Astrocyte of the spinal cord (primary cell): ENCODE data around the gene CUBN.

ENCODE experiments used
- DNase-seq: peaks from one replicate; pipeline ENCODE4 v3.0.0; 2011; ENCODE audit warnings: low read depth, low spot score
- H3K4me3 ChIP-seq: 2 replicates; pipeline ENCODE4 v1.5.1; 2011; ENCODE audit warnings: low read depth, mild to moderate bottlenecking, low read length, moderate library complexity
- in situ Hi-C: cut with HindIII; loops from 2 replicates; pipeline ENCODE4 v1.10.0; 2017; ENCODE audit warnings: low sequenced_read_pairs
- TF ChIP-seq, protein P1 (sequence below): IDR thresholded peaks from 2 replicates; pipeline ENCODE4 v1.5.1; 2012; ENCODE audit warnings: low read depth, mild to moderate bottlenecking, low read length, inconsistent platforms

Gene CUBN

DNA sequence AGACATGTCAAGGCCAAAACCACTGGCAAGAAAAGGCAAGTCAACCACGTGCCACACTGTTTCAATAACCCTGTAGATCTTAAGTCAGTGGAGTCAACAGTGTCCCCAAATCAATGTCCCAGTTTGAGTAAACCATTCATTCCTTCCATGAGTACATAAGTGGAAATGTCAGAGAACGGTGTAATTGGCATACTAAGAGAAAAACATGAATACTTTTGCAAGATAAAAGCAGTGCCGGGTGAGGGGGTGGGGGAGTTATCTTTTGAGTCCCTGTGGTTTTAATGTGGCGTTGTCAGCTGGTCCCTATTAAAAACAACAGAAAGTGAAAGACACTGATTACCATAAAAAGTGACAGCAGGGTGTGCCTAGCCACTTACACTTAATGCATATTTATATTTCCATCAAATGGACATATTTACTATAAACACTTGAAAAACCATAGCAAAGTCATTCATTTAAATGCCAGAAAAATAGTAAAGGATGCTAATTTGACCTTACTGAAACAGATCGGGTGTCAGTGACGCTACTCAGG is 350.2 kb downstream of the CUBN start:
- no peak overlapping the region for H3K4me3 ChIP-seq
- in situ Hi-C loops, result no loop called here
- DNase-seq, result no peak
- TF ChIP-seq, protein P1, sequence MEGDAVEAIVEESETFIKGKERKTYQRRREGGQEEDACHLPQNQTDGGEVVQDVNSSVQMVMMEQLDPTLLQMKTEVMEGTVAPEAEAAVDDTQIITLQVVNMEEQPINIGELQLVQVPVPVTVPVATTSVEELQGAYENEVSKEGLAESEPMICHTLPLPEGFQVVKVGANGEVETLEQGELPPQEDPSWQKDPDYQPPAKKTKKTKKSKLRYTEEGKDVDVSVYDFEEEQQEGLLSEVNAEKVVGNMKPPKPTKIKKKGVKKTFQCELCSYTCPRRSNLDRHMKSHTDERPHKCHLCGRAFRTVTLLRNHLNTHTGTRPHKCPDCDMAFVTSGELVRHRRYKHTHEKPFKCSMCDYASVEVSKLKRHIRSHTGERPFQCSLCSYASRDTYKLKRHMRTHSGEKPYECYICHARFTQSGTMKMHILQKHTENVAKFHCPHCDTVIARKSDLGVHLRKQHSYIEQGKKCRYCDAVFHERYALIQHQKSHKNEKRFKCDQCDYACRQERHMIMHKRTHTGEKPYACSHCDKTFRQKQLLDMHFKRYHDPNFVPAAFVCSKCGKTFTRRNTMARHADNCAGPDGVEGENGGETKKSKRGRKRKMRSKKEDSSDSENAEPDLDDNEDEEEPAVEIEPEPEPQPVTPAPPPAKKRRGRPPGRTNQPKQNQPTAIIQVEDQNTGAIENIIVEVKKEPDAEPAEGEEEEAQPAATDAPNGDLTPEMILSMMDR, result no peak

DNA sequence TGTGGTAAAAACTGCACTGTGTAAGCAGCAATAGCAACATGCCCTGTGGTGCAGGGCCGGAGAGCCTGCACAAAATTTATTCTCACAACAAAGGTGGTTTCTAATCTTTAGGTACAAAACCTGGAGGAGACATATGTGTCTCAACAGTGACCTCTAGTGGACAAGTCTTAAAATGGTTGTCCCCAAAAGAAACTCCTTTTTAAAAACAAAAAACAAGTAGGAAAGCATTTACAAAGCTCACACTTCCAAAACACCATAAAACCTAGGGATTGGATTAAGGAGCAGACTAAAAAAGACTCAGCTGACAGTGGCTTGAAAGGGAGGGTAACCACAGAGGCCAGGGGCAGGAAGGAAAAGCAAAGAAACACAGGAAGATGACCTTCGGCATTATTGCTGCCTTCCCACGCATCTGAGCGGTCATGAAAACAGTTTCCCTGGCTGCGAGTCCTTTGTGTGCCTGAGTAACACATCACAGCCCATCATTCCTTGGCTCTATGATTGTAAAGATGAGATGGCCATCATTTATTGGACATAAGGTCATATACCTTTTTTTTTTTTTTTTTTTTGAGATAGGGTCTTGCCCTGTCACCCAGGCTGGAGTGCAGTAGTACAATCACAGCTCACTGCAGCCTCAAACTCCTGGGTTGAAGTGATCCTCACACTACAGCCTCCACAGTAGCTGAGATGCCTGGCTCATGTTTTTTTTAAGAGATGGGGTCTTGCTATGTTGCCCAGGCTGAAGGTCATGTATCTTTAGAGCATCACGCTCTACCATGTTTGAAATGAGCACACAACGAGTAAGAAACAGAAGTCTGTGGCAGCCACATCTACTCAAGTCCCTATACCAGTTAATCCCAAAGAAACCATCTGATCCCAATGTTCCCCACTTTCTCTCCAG is 351.9 kb downstream of the CUBN start:
- TF ChIP-seq, protein P1, result peak; percentile 56
- in situ Hi-C loops, result no loop called here
- peak; percentile 60 for DNase-seq
- no peak overlapping the region for H3K4me3 ChIP-seq

DNA sequence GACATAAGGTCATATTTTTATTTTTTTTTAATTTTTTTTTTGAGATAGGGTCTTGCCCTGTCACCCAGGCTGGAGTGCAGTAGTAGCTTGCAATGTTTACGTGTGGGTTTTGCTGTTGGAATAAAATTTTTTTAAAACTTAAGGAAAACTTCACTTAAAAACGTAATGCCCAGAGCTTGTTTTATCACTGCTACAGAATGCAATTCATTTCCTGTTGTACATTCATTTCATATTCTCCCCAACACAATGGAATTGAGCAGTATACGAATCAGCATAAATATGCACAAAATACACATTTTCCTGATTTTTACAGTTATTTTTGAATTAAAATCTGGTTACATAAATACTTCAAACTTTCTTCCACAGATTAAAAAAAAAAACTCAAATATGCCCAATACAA is 352.7 kb downstream of the CUBN start:
- DNase-seq, result no peak
- in situ Hi-C loops, result no loop called here
- TF ChIP-seq, protein P1, result no peak
- no peak overlapping the region for H3K4me3 ChIP-seq
